PC-3 (cell line): Measurements from ENCODE around the gene COMT. TPM values are rescaled to one million over a fixed set of nuclear protein-coding genes. Genes with fewer than 3 reads are reported as not detected.
"Not testable (repeated sequence)": the region's sequence is repeated elsewhere in the genome, so short reads cannot be mapped to it uniquely, and the experiment has no call there.

ENCODE experiments used
- ATAC-seq: fragments of 200-7000 bp; cut with Tn5 transposase; 2 replicates; pipeline ENCODE4 v1.9.1; 2020; ENCODE audit warnings: mild to moderate bottlenecking, moderate library complexity
- BruUV-seq: library from RNA; stranded (reverse); fragments of 400-500 nt; replicated peaks from 2 replicates; lab custom pipeline; 2021; lab: Mats Ljungman, UMichigan
- CTCF ChIA-PET: fragments of 300-600 bp; sonication (Branson Sonifier 250); formaldehyde crosslinking; loops from one replicate; lab custom pipeline; 2022; ENCODE audit warnings: antibody characterized with exemption; lab: Charles Lee
- POLR2A ChIA-PET: fragments of 300-600 bp; sonication (Branson Sonifier 250); formaldehyde crosslinking; loops from one replicate; lab custom pipeline; 2022; ENCODE audit warnings: antibody characterized with exemption; ENCODE audit not compliant: unreplicated experiment; lab: Charles Lee
- DNase-seq: peaks from one replicate; pipeline ENCODE4 v3.0.0-alpha.2; 2015
- H2AFZ ChIP-seq: fragments of 300-600 bp; sonication (generic); 2 replicates; pipeline ENCODE4 v1.6.0; 2016; ENCODE audit warnings: antibody characterized with exemption, low read length
- H3F3A ChIP-seq: fragments of 300-600 bp; sonication (generic); one replicate; pipeline ENCODE4 v1.6.0; 2017; ENCODE audit warnings: antibody characterized with exemption, low read length, control low read depth, mild to moderate bottlenecking; ENCODE audit not compliant: unreplicated experiment
- H3K27ac ChIP-seq: fragments of 300-600 bp; sonication (generic); 2 replicates; pipeline ENCODE4 v1.5.1; 2016; ENCODE audit warnings: mild to moderate bottlenecking, low read length
- H3K27me3 ChIP-seq: fragments of 300-600 bp; sonication (generic); 2 replicates; pipeline ENCODE4 v1.6.1; 2016; ENCODE audit warnings: low read length, mixed read lengths
- H3K36me3 ChIP-seq: fragments of 300-600 bp; sonication (generic); 2 replicates; pipeline ENCODE4 v1.6.1; 2016; ENCODE audit warnings: low read depth, mixed run types, low read length, mixed read lengths
- H3K4me1 ChIP-seq: fragments of 300-600 bp; sonication (generic); 2 replicates; pipeline ENCODE4 v1.5.1; 2016; ENCODE audit warnings: low read length; ENCODE audit not compliant: insufficient read depth
- H3K4me2 ChIP-seq: fragments of 300-600 bp; sonication (generic); 2 replicates; pipeline ENCODE4 v1.6.0; 2016; ENCODE audit warnings: low read length
- H3K4me3 ChIP-seq: fragments of 300-600 bp; sonication (generic); 2 replicates; pipeline ENCODE4 v1.5.1; 2016; ENCODE audit warnings: mild to moderate bottlenecking, low read length, mixed read lengths
- H3K79me2 ChIP-seq: fragments of 300-600 bp; sonication (generic); 2 replicates; pipeline ENCODE4 v1.6.1; 2017; ENCODE audit warnings: low read length, mixed read lengths
- H3K9ac ChIP-seq: fragments of 300-600 bp; sonication (generic); 2 replicates; pipeline ENCODE4 v1.6.0; 2016; ENCODE audit warnings: mild to moderate bottlenecking, low read length
- H3K9me2 ChIP-seq: fragments of 300-600 bp; sonication (generic); replicated peaks from 2 replicates; pipeline ENCODE4 v1.6.1; 2016; ENCODE audit warnings: mixed run types, low read length, mixed read lengths
- H3K9me3 ChIP-seq: fragments of 300-600 bp; sonication (generic); 2 replicates; pipeline ENCODE4 v1.6.1; 2016; ENCODE audit warnings: low read length, mixed read lengths
- H4K20me1 ChIP-seq: fragments of 300-600 bp; sonication (generic); 2 replicates; pipeline ENCODE4 v1.6.1; 2016; ENCODE audit warnings: low read length, mixed read lengths
- EZH2 ChIP-seq: fragments of 300-600 bp; sonication (generic); IDR thresholded peaks from one replicate; pipeline ENCODE4 v1.6.1; 2017; ENCODE audit warnings: antibody characterized with exemption, mild to moderate bottlenecking, low read length; ENCODE audit not compliant: unreplicated experiment
- EZH2phosphoT487 ChIP-seq: fragments of 300-600 bp; sonication (generic); IDR thresholded peaks from 2 replicates; pipeline ENCODE4 v1.6.1; 2018; ENCODE audit warnings: mild to moderate bottlenecking, antibody characterized with exemption, low read length, borderline replicate concordance
- intact Hi-C: fragments of 100-400 bp; cut with micrococcal nuclease; formaldehyde crosslinking; loops from 2 replicates; pipeline ENCODE4 v1.9.0; 2023
- total RNA-seq: library from RNA; depleted of rRNA; stranded (reverse); fragments of >200 nt; gene quantifications from 2 replicates; pipeline ENCODE4 v1.2.3, GENCODE V29; 2014
- TF ChIP-seq, protein P1 (sequence below): fragments of 300-600 bp; sonication (generic); conservative IDR thresholded peaks from 2 replicates; pipeline ENCODE4 v1.5.1; 2017; ENCODE audit warnings: antibody characterized with exemption, low read depth, mild to moderate bottlenecking, low read length

COMT gene
- total RNA-seq, 1 experiment from 2014 or later, result 204 TPM

DNA sequence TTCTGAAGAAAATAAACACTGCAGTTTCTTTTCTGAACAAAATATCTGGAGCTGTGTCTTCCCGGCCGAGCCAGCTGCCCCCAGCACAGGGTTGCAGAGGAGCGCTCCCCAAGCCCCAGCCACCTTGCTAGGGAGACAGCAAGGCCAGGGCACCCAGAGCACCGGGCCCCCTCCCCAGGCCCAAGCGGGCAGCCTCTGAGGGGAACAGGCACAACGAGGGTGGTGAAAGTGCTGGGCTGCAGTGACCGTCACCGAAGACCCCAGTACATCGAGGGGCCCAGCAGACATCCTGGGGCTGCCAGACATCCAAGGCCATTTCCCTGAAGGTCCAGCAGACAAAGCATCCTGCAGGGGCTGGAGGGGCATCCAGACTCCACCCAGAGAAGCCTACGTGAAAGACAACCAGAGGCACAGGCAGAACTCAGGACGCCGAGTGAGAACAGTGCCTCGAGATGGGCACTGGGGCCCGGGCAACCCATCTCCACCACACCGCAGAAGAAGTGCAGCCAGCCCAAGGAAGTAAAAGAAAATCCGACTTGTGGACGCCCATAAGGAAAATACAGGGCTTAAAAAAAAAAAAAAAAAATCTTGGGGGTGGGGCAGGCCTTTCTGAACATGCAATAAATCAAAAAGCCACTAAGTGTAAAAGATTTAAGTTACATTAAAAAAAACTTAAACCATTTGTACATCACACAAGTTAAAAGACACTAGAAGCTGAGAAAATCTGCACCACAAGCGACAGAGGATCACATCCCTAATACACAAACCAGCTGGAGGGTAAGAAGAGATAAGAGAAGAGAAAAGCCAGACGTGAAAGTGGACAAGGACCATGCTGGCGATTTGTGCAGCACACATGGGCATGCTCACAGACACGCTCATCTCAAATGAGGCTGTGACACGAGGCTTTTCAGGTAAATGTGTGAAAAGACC is 36.0 kb upstream of the COMT start:
- H3F3A ChIP-seq, result no peaks in the 10 kb centered on the region
- BruUV-seq, result no TSS peak
- H3K4me2 ChIP-seq, result no peak overlapping the region
- H3K9me3 ChIP-seq, result no peaks in the 10 kb centered on the region
- H4K20me1 ChIP-seq, result no peaks in the 10 kb centered on the region
- no peaks in the 10 kb centered on the region for H3K27me3 ChIP-seq
- ATAC-seq, result no peak
- H3K4me3 ChIP-seq, result no peak overlapping the region
- no peaks in the 10 kb centered on the region for H3K9me2 ChIP-seq
- no peak overlapping the region for H3K9ac ChIP-seq
- H3K4me1 ChIP-seq, result no peaks in the 10 kb centered on the region
- POLR2A ChIA-PET, result no interaction called here
- no peak overlapping the region for H2AFZ ChIP-seq
- H3K36me3 ChIP-seq, result no peaks in the 10 kb centered on the region
- no peaks in the 10 kb centered on the region for H3K79me2 ChIP-seq
- intact Hi-C loops, result no loop called here
- TF ChIP-seq EZH2, result no peak
- no peak for TF ChIP-seq EZH2phosphoT487
- TF ChIP-seq, protein P1, sequence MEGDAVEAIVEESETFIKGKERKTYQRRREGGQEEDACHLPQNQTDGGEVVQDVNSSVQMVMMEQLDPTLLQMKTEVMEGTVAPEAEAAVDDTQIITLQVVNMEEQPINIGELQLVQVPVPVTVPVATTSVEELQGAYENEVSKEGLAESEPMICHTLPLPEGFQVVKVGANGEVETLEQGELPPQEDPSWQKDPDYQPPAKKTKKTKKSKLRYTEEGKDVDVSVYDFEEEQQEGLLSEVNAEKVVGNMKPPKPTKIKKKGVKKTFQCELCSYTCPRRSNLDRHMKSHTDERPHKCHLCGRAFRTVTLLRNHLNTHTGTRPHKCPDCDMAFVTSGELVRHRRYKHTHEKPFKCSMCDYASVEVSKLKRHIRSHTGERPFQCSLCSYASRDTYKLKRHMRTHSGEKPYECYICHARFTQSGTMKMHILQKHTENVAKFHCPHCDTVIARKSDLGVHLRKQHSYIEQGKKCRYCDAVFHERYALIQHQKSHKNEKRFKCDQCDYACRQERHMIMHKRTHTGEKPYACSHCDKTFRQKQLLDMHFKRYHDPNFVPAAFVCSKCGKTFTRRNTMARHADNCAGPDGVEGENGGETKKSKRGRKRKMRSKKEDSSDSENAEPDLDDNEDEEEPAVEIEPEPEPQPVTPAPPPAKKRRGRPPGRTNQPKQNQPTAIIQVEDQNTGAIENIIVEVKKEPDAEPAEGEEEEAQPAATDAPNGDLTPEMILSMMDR, result no peak
- no peak for DNase-seq
- no peak overlapping the region for H3K27ac ChIP-seq
- CTCF ChIA-PET, result interaction anchor here (0.7 kb wide), 1 partner anchor 148 kb away, joined by 3 read pairs; no protein-coding TSS in a partner anchor

DNA sequence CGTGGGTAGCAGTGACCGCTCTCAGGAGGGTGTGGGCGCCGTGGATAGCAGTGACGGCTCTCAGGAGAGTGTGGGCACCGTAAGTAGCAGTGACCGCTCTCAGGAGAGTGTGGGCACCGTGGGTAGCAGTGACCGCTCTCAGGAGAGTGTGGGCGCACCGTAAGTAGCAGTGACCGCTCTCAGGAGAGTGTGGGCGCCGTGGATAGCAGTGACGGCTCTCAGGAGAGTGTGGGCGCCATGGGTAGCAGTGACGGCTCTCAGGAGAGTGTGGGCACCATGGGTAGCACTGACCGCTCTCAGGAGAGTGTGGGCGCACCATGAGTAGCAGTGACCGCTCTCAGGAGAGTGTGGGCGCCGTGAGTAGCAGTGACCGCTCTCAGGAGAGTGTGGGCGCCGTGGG is 34.7 kb upstream of the COMT start:
- POLR2A ChIA-PET, H3K9ac ChIP-seq, H3K27me3 ChIP-seq, H4K20me1 ChIP-seq, H2AFZ ChIP-seq, H3K4me2 ChIP-seq, H3K4me3 ChIP-seq, ATAC-seq, H3K36me3 ChIP-seq, BruUV-seq, H3K9me2 ChIP-seq, H3F3A ChIP-seq, H3K79me2 ChIP-seq, H3K9me3 ChIP-seq, CTCF ChIA-PET, H3K27ac ChIP-seq, DNase-seq, H3K4me1 ChIP-seq, intact Hi-C loops: not testable (repeated sequence)

DNA sequence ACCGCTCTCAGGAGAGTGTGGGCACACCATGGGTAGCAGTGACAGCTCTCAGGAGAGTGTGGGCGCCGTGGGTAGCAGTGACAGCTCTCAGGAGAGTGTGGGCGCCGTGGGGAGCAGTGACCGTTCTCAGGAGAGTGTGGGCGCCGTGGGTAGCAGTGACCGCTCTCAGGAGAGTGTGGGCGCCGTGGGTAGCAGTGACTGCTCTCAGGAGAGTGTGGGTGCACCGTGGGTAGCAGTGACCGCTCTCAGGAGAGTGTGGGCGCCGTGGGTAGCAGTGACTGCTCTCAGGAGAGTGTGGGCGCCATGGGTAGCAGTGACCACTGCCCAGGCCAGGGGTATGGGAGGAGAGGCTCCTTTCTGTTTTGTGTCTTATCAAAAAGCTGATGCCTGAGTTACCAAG is 33.7 kb upstream of the COMT start:
- BruUV-seq, H3K36me3 ChIP-seq, intact Hi-C loops, H3K27me3 ChIP-seq, CTCF ChIA-PET, H3K4me1 ChIP-seq, H3K9me2 ChIP-seq, H3K4me2 ChIP-seq, POLR2A ChIA-PET, H3K4me3 ChIP-seq, H3F3A ChIP-seq, DNase-seq, H3K79me2 ChIP-seq, H3K27ac ChIP-seq, H2AFZ ChIP-seq, H3K9ac ChIP-seq, H4K20me1 ChIP-seq, H3K9me3 ChIP-seq, ATAC-seq: not testable (repeated sequence)
